ENCODE measurements around the gene PRKCH.

DNA sequence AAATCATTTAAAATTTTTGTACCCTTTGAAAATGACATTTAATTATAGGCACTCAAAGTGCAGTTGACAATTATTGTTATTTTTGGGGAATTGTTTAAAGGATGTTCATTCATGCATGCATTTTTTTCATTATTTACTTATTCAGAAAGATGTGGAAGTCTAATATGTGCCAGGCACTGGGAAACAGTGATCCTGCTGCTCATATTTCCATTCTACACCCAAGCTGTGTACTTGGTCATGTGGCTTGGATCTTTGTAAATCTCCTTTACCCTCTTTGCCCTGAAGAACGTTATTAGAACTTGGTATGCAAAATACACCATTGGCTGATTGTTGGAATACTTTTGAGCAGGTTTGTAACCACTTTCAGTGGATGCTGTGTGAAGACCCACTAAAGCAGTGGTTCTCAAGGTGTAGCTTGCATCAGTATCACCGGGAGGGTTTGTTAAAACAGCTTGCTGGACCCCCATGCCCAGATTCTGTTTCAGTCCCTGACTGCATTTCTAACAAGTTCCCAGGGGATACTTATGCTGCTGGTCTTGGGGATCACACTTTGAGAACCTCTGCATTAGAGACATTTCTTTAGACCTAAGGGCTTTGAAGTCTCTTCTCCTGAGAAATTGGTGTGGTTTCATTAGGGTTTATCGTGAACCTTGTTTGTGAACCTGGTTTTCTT is 47.5 kb downstream of the PRKCH start:
- TF ChIP-seq CREB1 (IDR thresholded peaks at IDR 0.05; ENCODE audit: low read depth): no peak
- TF ChIP-seq CEBPB (IDR thresholded peaks at IDR 0.05; ENCODE audit: borderline replicate concordance in 1 of 2, low read depth in 2 of 2, low read length in 2 of 2): no peak
- TF ChIP-seq EP300 (IDR thresholded peaks at IDR 0.05; ENCODE audit: borderline replicate concordance in 1 of 2, control insufficient read depth in 1 of 2, low read depth in 2 of 2, low read length in 2 of 2): no peak
- no peak for TF ChIP-seq BCLAF1 (IDR thresholded peaks at IDR 0.05)
- TF ChIP-seq CTCF (IDR thresholded peaks at IDR 0.05 in 2 of 3, conservative IDR thresholded peaks at IDR 0.05 in 1 of 3; ENCODE audit: control insufficient read depth in 2 of 3, extremely low read depth in 1 of 3, insufficient read depth in 1 of 3, low read depth in 3 of 3, low read length in 3 of 3): no peak

Measured in GM12878 (cell line).